ENCODE data around the gene CNBP. TPM values are rescaled to one million over a fixed set of nuclear protein-coding genes. Genes with fewer than 3 reads are reported as not detected.

CNBP gene
- total and polyA plus RNA-seq, 2 donors (not counting 3 experiments of a cell fraction or from before 2014, with no cell fraction given), result 196 to 205 TPM

DNA sequence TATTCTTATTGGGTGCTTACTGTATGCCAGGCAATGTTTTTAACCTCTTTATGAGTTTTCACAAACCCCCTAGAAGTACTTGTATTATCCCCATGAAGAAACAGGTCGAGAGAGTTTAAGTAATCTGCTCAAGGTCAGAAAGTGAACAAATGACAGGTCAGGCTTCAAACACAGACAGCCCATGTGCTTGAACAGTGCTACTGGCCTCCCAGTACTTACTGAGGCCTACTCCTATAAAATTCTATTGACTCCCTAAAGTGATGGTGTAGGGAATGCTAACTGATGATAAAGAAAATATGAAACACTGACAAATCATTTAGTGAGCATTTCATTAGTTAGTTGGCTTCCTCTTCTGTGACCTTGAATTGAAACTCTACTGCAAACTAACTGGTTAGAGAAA, 4.2 kb upstream of the CNBP start:
- no peak overlapping the region for H3K4me2 ChIP-seq (ENCODE audit: insufficient read depth, low read length)
- TF ChIP-seq, protein P1, sequence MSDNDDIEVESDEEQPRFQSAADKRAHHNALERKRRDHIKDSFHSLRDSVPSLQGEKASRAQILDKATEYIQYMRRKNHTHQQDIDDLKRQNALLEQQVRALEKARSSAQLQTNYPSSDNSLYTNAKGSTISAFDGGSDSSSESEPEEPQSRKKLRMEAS (IDR thresholded peaks at IDR 0.05; ENCODE audit: insufficient read depth, insufficient read length), result no peak
- no peak for TF ChIP-seq POLR2AphosphoS5 (IDR thresholded peaks at IDR 0.05; ENCODE audit: insufficient read depth, low read depth, low read length)
- no peak for TF ChIP-seq POLR2A (IDR thresholded peaks at IDR 0.05; ENCODE audit: low read depth, low read length)
- no peak for TF ChIP-seq EZH2 (IDR thresholded peaks at IDR 0.05; ENCODE audit: borderline replicate concordance, low read depth, low read length, severe bottlenecking)
- no peak for TF ChIP-seq MYC (IDR thresholded peaks at IDR 0.05; ENCODE audit: low read depth, low read length)
- no peak for TF ChIP-seq FOS (IDR thresholded peaks at IDR 0.05; ENCODE audit: borderline replicate concordance, insufficient read depth, low read length)
- no peak for TF ChIP-seq JUN (IDR thresholded peaks at IDR 0.05; ENCODE audit: borderline replicate concordance, insufficient read depth, insufficient read length, low read depth)
- TF ChIP-seq GATA2 (IDR thresholded peaks at IDR 0.05; ENCODE audit: insufficient read depth, insufficient read length, low read depth, low read length), result no peak
- TF ChIP-seq, protein P2, sequence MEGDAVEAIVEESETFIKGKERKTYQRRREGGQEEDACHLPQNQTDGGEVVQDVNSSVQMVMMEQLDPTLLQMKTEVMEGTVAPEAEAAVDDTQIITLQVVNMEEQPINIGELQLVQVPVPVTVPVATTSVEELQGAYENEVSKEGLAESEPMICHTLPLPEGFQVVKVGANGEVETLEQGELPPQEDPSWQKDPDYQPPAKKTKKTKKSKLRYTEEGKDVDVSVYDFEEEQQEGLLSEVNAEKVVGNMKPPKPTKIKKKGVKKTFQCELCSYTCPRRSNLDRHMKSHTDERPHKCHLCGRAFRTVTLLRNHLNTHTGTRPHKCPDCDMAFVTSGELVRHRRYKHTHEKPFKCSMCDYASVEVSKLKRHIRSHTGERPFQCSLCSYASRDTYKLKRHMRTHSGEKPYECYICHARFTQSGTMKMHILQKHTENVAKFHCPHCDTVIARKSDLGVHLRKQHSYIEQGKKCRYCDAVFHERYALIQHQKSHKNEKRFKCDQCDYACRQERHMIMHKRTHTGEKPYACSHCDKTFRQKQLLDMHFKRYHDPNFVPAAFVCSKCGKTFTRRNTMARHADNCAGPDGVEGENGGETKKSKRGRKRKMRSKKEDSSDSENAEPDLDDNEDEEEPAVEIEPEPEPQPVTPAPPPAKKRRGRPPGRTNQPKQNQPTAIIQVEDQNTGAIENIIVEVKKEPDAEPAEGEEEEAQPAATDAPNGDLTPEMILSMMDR (IDR thresholded peaks at IDR 0.05; ENCODE audit: extremely low read depth in 1 of 2, insufficient read depth in 1 of 2, low read depth in 1 of 2, low read length in 2 of 2), result no peak
- no peak overlapping the region for H3K9ac ChIP-seq (replicated peaks; ENCODE audit: extremely low read depth, insufficient read depth, low read length)
- no peak for DNase-seq (ENCODE audit: low read depth, low spot score)
- peaks cover 14% of the 10 kb centered on the region for H3K79me2 ChIP-seq (ENCODE audit: control insufficient read depth, insufficient read depth, low read length)
- H3K36me3 ChIP-seq (ENCODE audit: control insufficient read depth in 2 of 2, extremely low read depth in 1 of 2, insufficient read depth in 2 of 2, low read length in 2 of 2), result no peaks in the 10 kb centered on the region
- ChIA-PET POLR2A (no interaction called here), CTCF (interaction anchor here (2.4 to 3.5 kb wide), 2 partner anchors 8 to 57 kb away, joined by 7 to 17 read pairs; no protein-coding TSS in a partner anchor)
- H3K9me1 ChIP-seq (replicated peaks; ENCODE audit: control insufficient read depth, extremely low read depth, insufficient read depth, low read length), result no peaks in the 10 kb centered on the region
- H3K9me3 ChIP-seq (replicated peaks; ENCODE audit: control insufficient read depth, insufficient read depth, low read length), result no peaks in the 10 kb centered on the region
- dilution Hi-C loops (cut with MboI; ENCODE audit: extremely low pct_ligation_motif_present, low sequenced_read_pairs) (no loop called here), intact Hi-C loops (cut with micrococcal nuclease) (no loop called here)
- no peak for FAIRE-seq
- no peak overlapping the region for H3K4me3 ChIP-seq (replicated peaks in 1 of 3; ENCODE audit: insufficient read depth in 1 of 3, low read depth in 1 of 3, low read length in 3 of 3)
- peaks cover 5% of the 10 kb centered on the region for H3K4me1 ChIP-seq (ENCODE audit: control insufficient read depth, extremely low read depth, insufficient read depth, low read length)
- no peak overlapping the region for H2AFZ ChIP-seq (ENCODE audit: low read depth, low read length)
- H3K27me3 ChIP-seq (ENCODE audit: control insufficient read depth in 2 of 2, insufficient read depth in 2 of 2, low read length in 2 of 2), result no peaks in the 10 kb centered on the region
- no peak overlapping the region for H3K27ac ChIP-seq (ENCODE audit: insufficient read depth, low read depth, low read length)
- no peaks in the 10 kb centered on the region for H4K20me1 ChIP-seq (replicated peaks; ENCODE audit: control insufficient read depth, extremely low read depth, insufficient read depth, low read length)
- no TSS peak for BruUV-seq (replicated peaks)

All from endothelial cell of umbilical vein (primary cell).